ENCODE measurements around the gene DHRS4L2. TPM values are rescaled to one million over a fixed set of nuclear protein-coding genes. Genes with fewer than 3 reads are reported as not detected.

The DHRS4L2 gene
- total RNA-seq, 1 experiment from 2014 or later = 7.8 TPM

DNA sequence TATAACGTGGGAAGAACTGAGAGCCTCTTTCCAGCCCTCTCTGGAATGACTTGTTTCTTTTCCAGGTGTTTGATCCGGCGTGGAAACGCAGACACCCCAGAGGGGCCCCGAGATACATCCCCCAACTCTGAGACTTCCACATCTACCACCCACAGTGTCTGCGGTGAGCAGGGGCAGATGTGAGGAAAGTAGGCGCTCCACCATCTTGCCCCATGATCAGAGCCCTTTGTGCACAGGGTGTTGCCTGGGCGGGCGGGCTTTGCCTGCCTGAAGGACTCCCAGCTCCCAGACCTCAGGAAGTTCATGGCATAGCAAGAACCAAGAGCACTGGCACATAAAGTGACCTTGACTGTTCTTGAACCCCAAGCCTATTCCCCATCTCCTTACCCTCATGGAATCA is 65.9 kb downstream of the DHRS4L2 start:
- no peaks in the 10 kb centered on the region for H3K36me3 ChIP-seq (ENCODE audit: control insufficient read depth, insufficient read depth, low read length)
- POLR2A ChIA-PET = no interaction called here
- no peaks in the 10 kb centered on the region for H3K27me3 ChIP-seq (replicated peaks; ENCODE audit: control insufficient read depth, insufficient read depth, low read length)
- peaks cover 5% of the 10 kb centered on the region; the same call in 1 of the 2 replicates for H3K4me1 ChIP-seq
- H3K4me3 ChIP-seq (ENCODE audit: low read depth, low read length) = no peak overlapping the region
- peak in 1 of 2 experiments; percentile 15 for DNase-seq
- Mint-ChIP-seq H3K36me3 (ENCODE audit: insufficient read depth, unreplicated experiment) (no peaks in the 10 kb centered on the region), H3K27me3 (ENCODE audit: insufficient read depth, unreplicated experiment) (peaks cover 8% of the 10 kb centered on the region), H3K27ac (ENCODE audit: unreplicated experiment) (no peak overlapping the region), H3K4me3 (ENCODE audit: unreplicated experiment) (no peak overlapping the region), H3K4me1 (ENCODE audit: low read depth, unreplicated experiment) (no peaks in the 10 kb centered on the region), H3K9me3 (ENCODE audit: unreplicated experiment) (no peaks in the 10 kb centered on the region)
- intact Hi-C loops (cut with micrococcal nuclease; ENCODE audit: unreplicated experiment) = no loop called here
- BruUV-seq (replicated peaks) = no TSS peak
- TF ChIP-seq, protein P1, sequence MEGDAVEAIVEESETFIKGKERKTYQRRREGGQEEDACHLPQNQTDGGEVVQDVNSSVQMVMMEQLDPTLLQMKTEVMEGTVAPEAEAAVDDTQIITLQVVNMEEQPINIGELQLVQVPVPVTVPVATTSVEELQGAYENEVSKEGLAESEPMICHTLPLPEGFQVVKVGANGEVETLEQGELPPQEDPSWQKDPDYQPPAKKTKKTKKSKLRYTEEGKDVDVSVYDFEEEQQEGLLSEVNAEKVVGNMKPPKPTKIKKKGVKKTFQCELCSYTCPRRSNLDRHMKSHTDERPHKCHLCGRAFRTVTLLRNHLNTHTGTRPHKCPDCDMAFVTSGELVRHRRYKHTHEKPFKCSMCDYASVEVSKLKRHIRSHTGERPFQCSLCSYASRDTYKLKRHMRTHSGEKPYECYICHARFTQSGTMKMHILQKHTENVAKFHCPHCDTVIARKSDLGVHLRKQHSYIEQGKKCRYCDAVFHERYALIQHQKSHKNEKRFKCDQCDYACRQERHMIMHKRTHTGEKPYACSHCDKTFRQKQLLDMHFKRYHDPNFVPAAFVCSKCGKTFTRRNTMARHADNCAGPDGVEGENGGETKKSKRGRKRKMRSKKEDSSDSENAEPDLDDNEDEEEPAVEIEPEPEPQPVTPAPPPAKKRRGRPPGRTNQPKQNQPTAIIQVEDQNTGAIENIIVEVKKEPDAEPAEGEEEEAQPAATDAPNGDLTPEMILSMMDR (IDR thresholded peaks at IDR 0.05; ENCODE audit: insufficient read depth in 1 of 2, low read depth in 1 of 2, low read length in 1 of 2, severe bottlenecking in 1 of 2, unreplicated experiment in 1 of 2) = no peak
- CTCF ChIA-PET = interaction anchor here (0.5 to 0.6 kb wide), 2 partner anchors 107 to 145 kb away, joined by 3 to 6 read pairs; partner anchors contain the start of gene IRF9
- H3K9me3 ChIP-seq = no peaks in the 10 kb centered on the region

Other genes with a start within 250 kb of the DHRS4L2 start
- gene DHRS4, start 35.2 kb upstream of the DHRS4L2 start, total RNA-seq (2022) = 8.0 and 8.6 TPM in 2 replicates
- gene CARMIL3, start 63.1 kb downstream of the DHRS4L2 start, total RNA-seq (2022) = 0.88 and 1.00 TPM in 2 replicates
- gene CPNE6, start 82.6 kb downstream of the DHRS4L2 start, total RNA-seq (2022) = not detected in 2 replicates
- 132 and 146 TPM in 2 replicates for gene PCK2, start 105.4 kb downstream of the DHRS4L2 start, total RNA-seq (2022)
- gene DCAF11, start 125.8 kb downstream of the DHRS4L2 start, total RNA-seq (2022) = 58.1 and 65.9 TPM in 2 replicates
- gene NRL, start 126.0 kb downstream of the DHRS4L2 start, total RNA-seq (2022) = 2.1 and 2.3 TPM in 2 replicates
- gene FITM1, start 141.7 kb downstream of the DHRS4L2 start, total RNA-seq (2022) = 0.39 and 0.44 TPM in 2 replicates
- gene PSME1, start 147.3 kb downstream of the DHRS4L2 start, total RNA-seq (2022) = 130 and 141 TPM in 2 replicates
- gene EMC9, start 152.7 kb downstream of the DHRS4L2 start, total RNA-seq (2022) = 31.1 and 32.4 TPM in 2 replicates
- gene PSME2, start 157.7 kb downstream of the DHRS4L2 start, total RNA-seq (2022) = 142 and 145 TPM in 2 replicates
- gene RNF31, start 158.6 kb downstream of the DHRS4L2 start, total RNA-seq (2022) = 72.2 and 77.6 TPM in 2 replicates
- gene IRF9, start 172.3 kb downstream of the DHRS4L2 start, total RNA-seq (2022) = 54.1 and 55.4 TPM in 2 replicates
- gene REC8, start 183.2 kb downstream of the DHRS4L2 start, total RNA-seq (2022) = 8.4 and 10.6 TPM in 2 replicates
- 85.4 and 95.8 TPM in 2 replicates for gene IPO4, start 199.9 kb downstream of the DHRS4L2 start, total RNA-seq (2022)
- gene TM9SF1, start 206.5 kb downstream of the DHRS4L2 start, total RNA-seq (2022) = 41.9 and 47.1 TPM in 2 replicates
- gene TSSK4, start 216.8 kb downstream of the DHRS4L2 start, total RNA-seq (2022) = not detected in 2 replicates
- gene CHMP4A, start 224.6 kb downstream of the DHRS4L2 start, total RNA-seq (2022) = 57.7 and 58.7 TPM in 2 replicates
- gene MDP1, start 227.1 kb downstream of the DHRS4L2 start, total RNA-seq (2022) = 19.6 and 20.5 TPM in 2 replicates
- 210 and 218 TPM in 2 replicates for gene NEDD8, start 243.4 kb downstream of the DHRS4L2 start, total RNA-seq (2022)
- gene GMPR2, start 244.0 kb downstream of the DHRS4L2 start, total RNA-seq (2022) = 76.9 and 80.1 TPM in 2 replicates

Data from Caco-2 (cell line).